Parathyroid adenoma (tissue), 2 donors: ENCODE results near the gene GOLGA8R.
"Not testable (repeated sequence)": the region's sequence is repeated elsewhere in the genome, so short reads cannot be mapped to it uniquely, and the experiment has no call there.

ENCODE experiments used
- H2AFZ ChIP-seq: fragments of 300-600 bp; sonication (generic); one replicate; pipeline ENCODE4 v1.7.0; 2017; ENCODE audit warnings: antibody characterized with exemption, mild to moderate bottlenecking
- H3K27ac ChIP-seq: fragments of 300-600 bp; sonication (generic); one replicate; pipeline ENCODE4 v1.7.0; 2017
- H3K27me3 ChIP-seq: fragments of 300-600 bp; sonication (generic); one replicate; pipeline ENCODE4 v1.7.0; 2017; ENCODE audit warnings: low read length; ENCODE audit not compliant: control insufficient read depth, insufficient read depth
- H3K36me3 ChIP-seq: fragments of 300-600 bp; sonication (generic); one replicate; pipeline ENCODE4 v1.7.0; 2017; ENCODE audit warnings: low read length; ENCODE audit not compliant: control insufficient read depth, insufficient read depth
- H3K4me1 ChIP-seq: fragments of 300-600 bp; sonication (generic); one replicate; pipeline ENCODE4 v1.7.0; 2017; ENCODE audit warnings: control low read depth
- H3K4me2 ChIP-seq: fragments of 300-600 bp; sonication (generic); one replicate; pipeline ENCODE4 v1.7.0; 2017; ENCODE audit warnings: low read length
- H3K4me3 ChIP-seq: fragments of 300-600 bp; sonication (generic); one replicate; pipeline ENCODE4 v1.7.0; 2017; ENCODE audit warnings: low read depth, low read length
- H3K79me2 ChIP-seq: fragments of 300-600 bp; sonication (generic); one replicate; pipeline ENCODE4 v1.7.0; 2017; ENCODE audit warnings: control low read depth
- H3K9ac ChIP-seq: fragments of 300-600 bp; sonication (generic); one replicate; pipeline ENCODE4 v1.7.0; 2017; ENCODE audit warnings: mild to moderate bottlenecking
- H3K9me3 ChIP-seq: fragments of 300-600 bp; sonication (generic); one replicate; pipeline ENCODE4 v1.7.0; 2017; ENCODE audit warnings: low read length; ENCODE audit not compliant: control insufficient read depth
- donor health status: primary hyperparathyroidism.

Gene GOLGA8R

DNA sequence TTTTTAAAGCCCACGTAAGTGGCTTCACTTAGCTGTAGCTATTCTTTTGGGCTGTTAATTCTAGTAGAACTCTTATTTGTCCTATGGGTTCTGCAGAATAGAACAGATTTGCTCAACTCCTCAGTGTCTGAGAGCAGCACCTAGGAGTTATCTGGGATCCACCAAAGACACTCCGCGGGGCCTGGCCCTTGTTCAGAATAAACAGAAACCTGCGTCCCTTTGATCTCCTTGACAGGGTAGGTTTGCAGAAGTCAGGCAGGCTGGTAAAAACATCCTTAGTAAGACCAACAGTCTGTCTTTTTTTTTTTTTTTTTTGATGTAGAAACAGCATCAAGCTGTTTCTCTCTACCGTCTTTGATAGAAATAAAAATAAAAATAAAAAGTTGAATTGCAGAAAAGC, 52.7 kb downstream of the GOLGA8R start:
- not testable (repeated sequence) for H3K27me3 ChIP-seq, H3K79me2 ChIP-seq, H3K4me2 ChIP-seq, H3K4me3 ChIP-seq, H3K9ac ChIP-seq, H3K9me3 ChIP-seq, H3K27ac ChIP-seq, H2AFZ ChIP-seq, H3K36me3 ChIP-seq, H3K4me1 ChIP-seq

DNA sequence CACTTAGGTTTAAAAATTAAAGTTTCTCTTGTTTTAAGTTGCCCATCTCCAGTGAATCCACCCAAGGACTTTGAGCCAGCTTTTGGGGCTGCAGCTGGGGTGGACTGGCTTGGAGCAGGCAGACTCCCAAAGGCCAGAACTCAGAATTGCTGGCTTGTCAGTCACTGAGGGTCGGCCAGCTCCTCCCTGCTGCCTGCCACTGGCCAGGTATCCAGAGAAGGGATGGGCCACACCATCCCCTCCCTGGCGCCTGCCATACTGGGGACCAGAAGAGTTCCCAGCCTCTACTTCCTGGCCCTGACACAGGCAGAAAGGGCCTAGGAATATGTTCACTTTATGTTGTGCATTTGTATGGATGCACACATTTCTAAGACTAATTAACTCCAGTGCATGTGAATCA, 53.1 kb downstream of the GOLGA8R start:
- H3K4me1 ChIP-seq, H3K9me3 ChIP-seq, H3K27me3 ChIP-seq, H3K36me3 ChIP-seq, H3K4me2 ChIP-seq, H3K9ac ChIP-seq, H2AFZ ChIP-seq, H3K27ac ChIP-seq, H3K4me3 ChIP-seq, H3K79me2 ChIP-seq: not testable (repeated sequence)

DNA sequence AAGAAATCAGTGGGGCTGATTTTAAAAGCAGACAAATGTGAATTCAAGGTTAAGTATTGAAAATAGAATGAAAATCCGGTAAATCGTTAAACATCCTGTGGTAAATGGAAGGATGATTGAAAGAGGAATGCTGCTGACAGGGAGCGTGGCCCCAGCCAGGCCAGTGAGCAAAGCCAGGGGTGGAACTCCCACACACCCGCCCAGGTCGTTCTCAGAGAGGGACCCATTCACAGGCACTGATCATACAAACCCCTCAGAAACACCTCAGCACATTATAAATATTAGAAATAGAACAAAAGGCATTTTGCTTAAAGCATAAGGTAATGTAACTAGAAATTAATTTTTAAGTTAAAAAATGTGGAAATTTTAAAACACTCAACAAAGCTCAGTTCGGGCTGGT, 59.0 kb downstream of the GOLGA8R start:
- not testable (repeated sequence) for H3K9ac ChIP-seq, H3K4me3 ChIP-seq, H3K4me2 ChIP-seq, H3K36me3 ChIP-seq, H2AFZ ChIP-seq, H3K9me3 ChIP-seq, H3K27me3 ChIP-seq, H3K4me1 ChIP-seq, H3K27ac ChIP-seq, H3K79me2 ChIP-seq
